PC-3 (cell line): ENCODE results near the gene SYNE1. TPM values are rescaled to one million over a fixed set of nuclear protein-coding genes. Genes with fewer than 3 reads are reported as not detected.

ENCODE experiments used
- ATAC-seq: fragments of 200-7000 bp; cut with Tn5 transposase; 2 replicates; pipeline ENCODE4 v1.9.1; 2020; ENCODE audit warnings: mild to moderate bottlenecking, moderate library complexity
- BruUV-seq: library from RNA; stranded (reverse); fragments of 400-500 nt; replicated peaks from 2 replicates; lab custom pipeline; 2021; lab: Mats Ljungman, UMichigan
- CTCF ChIA-PET: fragments of 300-600 bp; sonication (Branson Sonifier 250); formaldehyde crosslinking; loops from one replicate; lab custom pipeline; 2022; ENCODE audit warnings: antibody characterized with exemption; lab: Charles Lee
- POLR2A ChIA-PET: fragments of 300-600 bp; sonication (Branson Sonifier 250); formaldehyde crosslinking; loops from one replicate; lab custom pipeline; 2022; ENCODE audit warnings: antibody characterized with exemption; ENCODE audit not compliant: unreplicated experiment; lab: Charles Lee
- DNase-seq: peaks from one replicate; pipeline ENCODE4 v3.0.0-alpha.2; 2015
- H2AFZ ChIP-seq: fragments of 300-600 bp; sonication (generic); 2 replicates; pipeline ENCODE4 v1.6.0; 2016; ENCODE audit warnings: antibody characterized with exemption, low read length
- H3F3A ChIP-seq: fragments of 300-600 bp; sonication (generic); one replicate; pipeline ENCODE4 v1.6.0; 2017; ENCODE audit warnings: antibody characterized with exemption, low read length, control low read depth, mild to moderate bottlenecking; ENCODE audit not compliant: unreplicated experiment
- H3K27ac ChIP-seq: fragments of 300-600 bp; sonication (generic); 2 replicates; pipeline ENCODE4 v1.5.1; 2016; ENCODE audit warnings: mild to moderate bottlenecking, low read length
- H3K27me3 ChIP-seq: fragments of 300-600 bp; sonication (generic); 2 replicates; pipeline ENCODE4 v1.6.1; 2016; ENCODE audit warnings: low read length, mixed read lengths
- H3K36me3 ChIP-seq: fragments of 300-600 bp; sonication (generic); 2 replicates; pipeline ENCODE4 v1.6.1; 2016; ENCODE audit warnings: low read depth, mixed run types, low read length, mixed read lengths
- H3K4me1 ChIP-seq: fragments of 300-600 bp; sonication (generic); 2 replicates; pipeline ENCODE4 v1.5.1; 2016; ENCODE audit warnings: low read length; ENCODE audit not compliant: insufficient read depth
- H3K4me2 ChIP-seq: fragments of 300-600 bp; sonication (generic); 2 replicates; pipeline ENCODE4 v1.6.0; 2016; ENCODE audit warnings: low read length
- H3K4me3 ChIP-seq: fragments of 300-600 bp; sonication (generic); 2 replicates; pipeline ENCODE4 v1.5.1; 2016; ENCODE audit warnings: mild to moderate bottlenecking, low read length, mixed read lengths
- H3K79me2 ChIP-seq: fragments of 300-600 bp; sonication (generic); 2 replicates; pipeline ENCODE4 v1.6.1; 2017; ENCODE audit warnings: low read length, mixed read lengths
- H3K9ac ChIP-seq: fragments of 300-600 bp; sonication (generic); 2 replicates; pipeline ENCODE4 v1.6.0; 2016; ENCODE audit warnings: mild to moderate bottlenecking, low read length
- H3K9me2 ChIP-seq: fragments of 300-600 bp; sonication (generic); replicated peaks from 2 replicates; pipeline ENCODE4 v1.6.1; 2016; ENCODE audit warnings: mixed run types, low read length, mixed read lengths
- H3K9me3 ChIP-seq: fragments of 300-600 bp; sonication (generic); 2 replicates; pipeline ENCODE4 v1.6.1; 2016; ENCODE audit warnings: low read length, mixed read lengths
- H4K20me1 ChIP-seq: fragments of 300-600 bp; sonication (generic); 2 replicates; pipeline ENCODE4 v1.6.1; 2016; ENCODE audit warnings: low read length, mixed read lengths
- EZH2 ChIP-seq: fragments of 300-600 bp; sonication (generic); IDR thresholded peaks from one replicate; pipeline ENCODE4 v1.6.1; 2017; ENCODE audit warnings: antibody characterized with exemption, mild to moderate bottlenecking, low read length; ENCODE audit not compliant: unreplicated experiment
- EZH2phosphoT487 ChIP-seq: fragments of 300-600 bp; sonication (generic); IDR thresholded peaks from 2 replicates; pipeline ENCODE4 v1.6.1; 2018; ENCODE audit warnings: mild to moderate bottlenecking, antibody characterized with exemption, low read length, borderline replicate concordance
- intact Hi-C: fragments of 100-400 bp; cut with micrococcal nuclease; formaldehyde crosslinking; loops from 2 replicates; pipeline ENCODE4 v1.9.0; 2023
- total RNA-seq: library from RNA; depleted of rRNA; stranded (reverse); fragments of >200 nt; gene quantifications from 2 replicates; pipeline ENCODE4 v1.2.3, GENCODE V29; 2014
- TF ChIP-seq, protein P1 (sequence below): fragments of 300-600 bp; sonication (generic); conservative IDR thresholded peaks from 2 replicates; pipeline ENCODE4 v1.5.1; 2017; ENCODE audit warnings: antibody characterized with exemption, low read depth, mild to moderate bottlenecking, low read length

Gene SYNE1
- total RNA-seq, 1 experiment from 2014 or later = 16.7 TPM

DNA sequence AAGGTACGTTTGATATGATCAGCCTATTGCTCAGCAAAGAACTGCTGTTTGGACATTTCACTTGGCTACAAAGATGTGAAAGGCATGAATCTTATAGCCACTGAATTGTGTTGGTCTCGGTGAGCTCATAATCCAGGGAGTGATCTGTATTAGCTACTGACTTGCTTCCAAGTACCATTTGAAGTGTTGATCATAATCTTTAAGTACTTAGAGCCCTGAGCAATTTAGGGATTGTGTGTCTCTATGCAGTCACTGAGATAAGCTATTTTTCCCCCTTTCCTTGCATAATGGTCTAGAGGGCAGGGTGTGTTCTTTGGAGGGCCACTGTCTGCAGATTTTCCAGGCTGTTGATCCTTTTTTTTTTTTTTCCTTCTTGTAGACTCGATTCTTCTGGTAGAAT, 436.0 kb downstream of the SYNE1 start:
- POLR2A ChIA-PET = no interaction called here
- no peak overlapping the region for H2AFZ ChIP-seq
- no peaks in the 10 kb centered on the region for H3K9me2 ChIP-seq
- no peak overlapping the region for H3K9ac ChIP-seq
- no peaks in the 10 kb centered on the region for H3F3A ChIP-seq
- no peaks in the 10 kb centered on the region for H3K36me3 ChIP-seq
- DNase-seq = no peak
- H3K27me3 ChIP-seq = no peaks in the 10 kb centered on the region
- no peak overlapping the region for H3K27ac ChIP-seq
- intact Hi-C loops = loop anchor here (5.0 kb wide), 1 partner anchor 104 kb away; no protein-coding TSS in a partner anchor
- H3K4me2 ChIP-seq = no peak overlapping the region
- ATAC-seq = no peak
- CTCF ChIA-PET = no interaction called here
- H3K4me3 ChIP-seq = no peak overlapping the region
- H3K4me1 ChIP-seq = no peaks in the 10 kb centered on the region
- H3K79me2 ChIP-seq = no peaks in the 10 kb centered on the region
- TF ChIP-seq, protein P1, sequence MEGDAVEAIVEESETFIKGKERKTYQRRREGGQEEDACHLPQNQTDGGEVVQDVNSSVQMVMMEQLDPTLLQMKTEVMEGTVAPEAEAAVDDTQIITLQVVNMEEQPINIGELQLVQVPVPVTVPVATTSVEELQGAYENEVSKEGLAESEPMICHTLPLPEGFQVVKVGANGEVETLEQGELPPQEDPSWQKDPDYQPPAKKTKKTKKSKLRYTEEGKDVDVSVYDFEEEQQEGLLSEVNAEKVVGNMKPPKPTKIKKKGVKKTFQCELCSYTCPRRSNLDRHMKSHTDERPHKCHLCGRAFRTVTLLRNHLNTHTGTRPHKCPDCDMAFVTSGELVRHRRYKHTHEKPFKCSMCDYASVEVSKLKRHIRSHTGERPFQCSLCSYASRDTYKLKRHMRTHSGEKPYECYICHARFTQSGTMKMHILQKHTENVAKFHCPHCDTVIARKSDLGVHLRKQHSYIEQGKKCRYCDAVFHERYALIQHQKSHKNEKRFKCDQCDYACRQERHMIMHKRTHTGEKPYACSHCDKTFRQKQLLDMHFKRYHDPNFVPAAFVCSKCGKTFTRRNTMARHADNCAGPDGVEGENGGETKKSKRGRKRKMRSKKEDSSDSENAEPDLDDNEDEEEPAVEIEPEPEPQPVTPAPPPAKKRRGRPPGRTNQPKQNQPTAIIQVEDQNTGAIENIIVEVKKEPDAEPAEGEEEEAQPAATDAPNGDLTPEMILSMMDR = no peak
- no peak for TF ChIP-seq EZH2
- TF ChIP-seq EZH2phosphoT487 = no peak
- no peaks in the 10 kb centered on the region for H4K20me1 ChIP-seq
- no peaks in the 10 kb centered on the region for H3K9me3 ChIP-seq
- no TSS peak for BruUV-seq

DNA sequence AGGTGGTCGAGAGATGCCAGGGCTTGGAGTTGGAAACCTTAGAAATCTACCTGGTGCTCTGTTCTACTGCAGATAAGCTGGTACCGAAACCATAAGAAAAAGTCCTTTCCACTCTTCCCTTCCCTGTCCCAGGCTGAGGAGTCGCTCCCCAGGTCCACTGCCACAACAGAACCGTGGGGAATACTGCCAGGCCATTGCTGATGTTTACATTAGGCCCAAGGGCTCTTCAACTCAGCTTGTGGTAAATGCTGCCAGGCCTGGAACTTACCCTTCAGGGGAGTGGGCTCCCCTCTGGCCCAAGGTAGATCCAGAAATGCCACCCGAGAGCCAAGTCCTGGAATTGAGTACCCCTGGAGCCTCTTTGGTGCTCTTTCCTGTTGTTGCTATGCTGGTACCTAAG, 441.3 kb downstream of the SYNE1 start:
- ATAC-seq = no peak
- TF ChIP-seq EZH2 = no peak
- no peak for TF ChIP-seq EZH2phosphoT487
- TF ChIP-seq, protein P1 = no peak
- Histone ChIP-seq H3K4me3 (no peak overlapping the region), H3K4me2 (no peak overlapping the region), H3K9me2 (no peaks in the 10 kb centered on the region), H3F3A (no peaks in the 10 kb centered on the region), H3K36me3 (no peaks in the 10 kb centered on the region), H3K79me2 (no peaks in the 10 kb centered on the region), H3K9me3 (no peaks in the 10 kb centered on the region), H3K27ac (no peak overlapping the region), H4K20me1 (no peaks in the 10 kb centered on the region), H3K9ac (no peak overlapping the region), H3K27me3 (no peaks in the 10 kb centered on the region), H3K4me1 (no peaks in the 10 kb centered on the region), H2AFZ (no peak overlapping the region)
- ChIA-PET CTCF (no interaction called here), POLR2A (no interaction called here)
- BruUV-seq = no TSS peak
- intact Hi-C loops = no loop called here
- no peak for DNase-seq

DNA sequence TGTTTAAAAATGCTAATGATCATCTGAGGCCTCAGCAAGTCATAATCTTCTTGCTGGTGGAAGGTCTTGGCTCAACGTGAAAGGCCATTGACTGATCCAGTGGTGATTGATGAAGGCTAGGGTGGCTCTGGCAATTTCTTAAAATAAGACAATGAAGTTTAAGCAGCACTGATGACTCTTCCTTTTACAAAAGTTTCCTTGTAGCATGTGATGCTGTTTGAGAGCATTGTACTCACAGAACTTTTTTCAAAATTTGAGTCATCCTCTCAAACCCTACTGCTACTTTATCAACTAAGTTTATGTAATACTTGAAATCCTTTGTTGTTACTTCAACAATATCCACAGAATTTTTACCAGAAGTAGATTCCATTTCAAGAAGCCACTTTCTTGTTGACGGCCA, 447.4 kb downstream of the SYNE1 start:
- no peak for TF ChIP-seq EZH2
- no peak for TF ChIP-seq EZH2phosphoT487
- TF ChIP-seq, protein P1 = no peak
- H3K4me2 ChIP-seq = no peak overlapping the region
- BruUV-seq = no TSS peak
- H3K27me3 ChIP-seq = no peaks in the 10 kb centered on the region
- no peaks in the 10 kb centered on the region for H3K9me2 ChIP-seq
- CTCF ChIA-PET = no interaction called here
- H3K9ac ChIP-seq = no peak overlapping the region
- peak; percentile 66 for ATAC-seq
- peaks cover 12% of the 10 kb centered on the region for H3K4me1 ChIP-seq
- peak overlapping the region; percentile 32 for H3K27ac ChIP-seq
- no peak overlapping the region for H2AFZ ChIP-seq
- no peaks in the 10 kb centered on the region for H4K20me1 ChIP-seq
- POLR2A ChIA-PET = no interaction called here
- H3K79me2 ChIP-seq = no peaks in the 10 kb centered on the region
- no peaks in the 10 kb centered on the region for H3K9me3 ChIP-seq
- intact Hi-C loops = no loop called here
- H3F3A ChIP-seq = no peaks in the 10 kb centered on the region
- peak; percentile 22 for DNase-seq
- H3K4me3 ChIP-seq = no peak overlapping the region
- no peaks in the 10 kb centered on the region for H3K36me3 ChIP-seq
